H1 (cell line): Measurements from ENCODE around the gene TBC1D24.

Experiments
- BCL11A ChIP-seq, 2 experiments: IDR thresholded peaks; one replicate each; pipeline ENCODE4 v1.6.1; 2011; ENCODE audit warnings: low read depth in 2 of 2, low read length in 2 of 2, mild to moderate bottlenecking in 2 of 2
- CEBPB ChIP-seq: IDR thresholded peaks from 2 replicates; pipeline ENCODE4 v1.6.1; 2012; ENCODE audit warnings: low read depth, low read length
- EZH2 ChIP-seq: fragments of 200-600 bp; sonication (generic); IDR thresholded peaks from 2 replicates; pipeline ENCODE4 v1.7.1; 2012; ENCODE audit warnings: low read depth, mild to moderate bottlenecking, moderate library complexity, low read length, inconsistent platforms; ENCODE audit not compliant: severe bottlenecking
- SIRT6 ChIP-seq: IDR thresholded peaks from one replicate; pipeline ENCODE4 v1.7.1; 2012; ENCODE audit warnings: low read length, inconsistent platforms
- SP4 ChIP-seq: IDR thresholded peaks from 2 replicates; pipeline ENCODE4 v1.6.1; 2012; ENCODE audit warnings: low read length, inconsistent platforms
- TAF1 ChIP-seq: IDR thresholded peaks from 2 replicates; pipeline ENCODE4 v1.6.1; 2011; ENCODE audit warnings: mild to moderate bottlenecking, low read depth, low read length
- YY1 ChIP-seq: IDR thresholded peaks from 2 replicates; pipeline ENCODE4 v1.6.1; 2011; ENCODE audit warnings: low read depth, mild to moderate bottlenecking, low read length
- ZNF274 ChIP-seq: IDR thresholded peaks from 2 replicates; pipeline ENCODE4 v1.7.0; 2012; ENCODE audit warnings: low read length, borderline replicate concordance; ENCODE audit errors: extremely low read depth
- TF ChIP-seq, protein P1 (sequence below), 3 experiments: IDR thresholded peaks; 1 replicate in 2 of 3; 2 replicates in 1 of 3; pipeline versions ENCODE4 v1.5.1 to v1.6.1; 2011; ENCODE audit warnings: low read length in 3 of 3, mild to moderate bottlenecking in 3 of 3, inconsistent platforms in 2 of 3, low read depth in 1 of 3, moderate library complexity in 1 of 3; ENCODE audit not compliant: insufficient read depth in 1 of 3; ENCODE audit errors: control extremely low read depth in 1 of 3

DNA sequence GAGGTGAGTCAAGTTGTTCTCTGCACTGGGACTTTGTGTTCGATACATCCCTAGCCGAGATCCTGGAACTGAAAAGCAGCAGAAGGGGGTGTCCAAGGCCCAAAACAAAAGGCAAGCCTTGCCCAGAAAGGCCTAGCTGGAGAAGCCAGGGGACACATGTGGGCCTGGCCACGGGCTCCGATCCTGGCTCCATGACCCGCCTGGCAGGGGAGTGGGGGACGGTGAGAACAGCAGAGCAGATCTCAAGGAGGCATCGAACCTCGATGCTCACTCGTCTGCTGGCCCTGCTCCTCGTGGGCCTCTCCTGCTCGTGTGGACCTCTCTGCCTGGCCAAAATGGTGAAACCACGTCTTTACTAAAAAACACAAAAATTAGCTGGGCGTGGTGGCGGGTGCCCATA is 36.8 kb upstream of the TBC1D24 start:
- TF ChIP-seq, protein P1, sequence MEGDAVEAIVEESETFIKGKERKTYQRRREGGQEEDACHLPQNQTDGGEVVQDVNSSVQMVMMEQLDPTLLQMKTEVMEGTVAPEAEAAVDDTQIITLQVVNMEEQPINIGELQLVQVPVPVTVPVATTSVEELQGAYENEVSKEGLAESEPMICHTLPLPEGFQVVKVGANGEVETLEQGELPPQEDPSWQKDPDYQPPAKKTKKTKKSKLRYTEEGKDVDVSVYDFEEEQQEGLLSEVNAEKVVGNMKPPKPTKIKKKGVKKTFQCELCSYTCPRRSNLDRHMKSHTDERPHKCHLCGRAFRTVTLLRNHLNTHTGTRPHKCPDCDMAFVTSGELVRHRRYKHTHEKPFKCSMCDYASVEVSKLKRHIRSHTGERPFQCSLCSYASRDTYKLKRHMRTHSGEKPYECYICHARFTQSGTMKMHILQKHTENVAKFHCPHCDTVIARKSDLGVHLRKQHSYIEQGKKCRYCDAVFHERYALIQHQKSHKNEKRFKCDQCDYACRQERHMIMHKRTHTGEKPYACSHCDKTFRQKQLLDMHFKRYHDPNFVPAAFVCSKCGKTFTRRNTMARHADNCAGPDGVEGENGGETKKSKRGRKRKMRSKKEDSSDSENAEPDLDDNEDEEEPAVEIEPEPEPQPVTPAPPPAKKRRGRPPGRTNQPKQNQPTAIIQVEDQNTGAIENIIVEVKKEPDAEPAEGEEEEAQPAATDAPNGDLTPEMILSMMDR (IDR thresholded peaks at IDR 0.05; ENCODE audit: control extremely low read depth in 1 of 3, insufficient read depth in 1 of 3, low read depth in 1 of 3, low read length in 3 of 3) = no peak
- TF ChIP-seq TAF1 (no peak), CEBPB (no peak), ZNF274 (no peak), YY1 (no peak), BCL11A (IDR thresholded peaks at IDR 0.05; ENCODE audit: low read depth in 2 of 2, low read length in 2 of 2) (no peak), SP4 (no peak), EZH2 (no peak), SIRT6 (no peak)
